ENCODE results near the gene MITF.

Gene MITF

GRCh38 chr3:69739204-69740102 lies at the start of gene MITF:
MITF (plus strand) TSS chr3:69739464; CDS start chr3:69739598, 134 bp downstream.
- DNase-seq, result peak; percentile 81

- no peak for DNase-seq
These were observed 47.4 kb upstream of the MITF start for GRCh38 chr3:69691860-69692259.

DNA sequence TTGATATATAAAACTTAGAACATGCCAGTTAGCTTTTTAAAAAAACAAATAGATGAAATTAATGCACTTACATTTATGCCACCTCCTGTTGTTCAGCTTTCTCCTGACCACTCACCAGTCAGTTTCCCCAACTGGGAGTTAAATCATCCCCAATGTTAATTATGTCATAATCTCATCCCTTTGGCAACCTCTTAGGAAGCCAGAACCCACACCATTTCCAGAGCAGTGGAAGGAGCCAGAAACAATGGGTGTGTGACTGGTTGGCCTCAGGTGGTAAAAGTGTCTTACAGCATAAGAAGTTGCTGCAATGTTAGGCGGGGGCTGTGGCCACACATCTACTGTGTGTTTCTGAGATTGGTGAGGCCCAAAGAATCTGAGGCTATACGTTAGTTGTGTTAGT lies 46.5 kb upstream of the MITF start:
- DNase-seq, result no peak

GRCh38 chr3:69695443-69695842 lies 43.8 kb upstream of the MITF start:
- no peak for DNase-seq

- no peak for DNase-seq
These were observed 43.3 kb upstream of the MITF start for GRCh38 chr3:69695933-69696332.

DNA sequence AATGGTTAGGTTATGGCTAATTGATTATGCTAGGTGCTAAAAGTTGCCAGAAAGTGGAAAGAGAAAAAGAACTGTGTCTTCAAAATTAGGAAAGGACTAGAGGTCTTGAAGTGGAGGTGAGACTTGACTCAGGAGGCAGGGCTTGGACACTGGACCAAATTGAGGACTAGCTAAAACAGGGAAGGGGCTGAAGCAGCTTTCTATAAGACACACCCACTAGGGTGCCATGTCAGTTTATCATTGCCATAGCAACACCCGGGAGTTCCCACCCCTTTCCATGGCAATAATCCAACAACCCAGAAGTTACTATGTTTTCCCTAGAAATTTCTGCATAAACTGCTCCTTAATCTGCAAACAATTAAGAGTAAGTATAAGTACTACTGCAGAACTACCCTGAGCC lies 42.9 kb upstream of the MITF start:
- no peak for DNase-seq

DNA sequence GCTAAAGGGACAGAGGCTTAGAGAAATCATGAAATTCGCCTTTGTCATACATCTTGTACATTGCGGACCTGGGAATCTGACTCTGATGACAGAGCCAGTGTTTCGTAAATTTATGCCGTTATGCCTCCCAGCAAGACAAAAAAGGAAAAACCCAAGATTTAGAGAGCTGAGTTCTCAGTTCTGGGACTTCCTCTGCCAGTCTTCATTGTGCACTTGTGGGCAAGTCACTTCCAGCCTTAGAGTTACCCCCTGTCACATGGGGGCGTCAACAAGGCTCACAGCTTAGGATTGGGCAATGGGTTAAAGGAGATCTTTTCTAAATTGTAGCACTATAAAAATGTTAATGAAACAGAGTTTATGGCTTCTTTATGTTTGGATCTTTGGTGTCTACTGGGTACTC lies 41.9 kb upstream of the MITF start:
- no peak for DNase-seq

GRCh38 chr3:69698728-69699127 lies 40.5 kb upstream of the MITF start:
- no peak for DNase-seq

DNA sequence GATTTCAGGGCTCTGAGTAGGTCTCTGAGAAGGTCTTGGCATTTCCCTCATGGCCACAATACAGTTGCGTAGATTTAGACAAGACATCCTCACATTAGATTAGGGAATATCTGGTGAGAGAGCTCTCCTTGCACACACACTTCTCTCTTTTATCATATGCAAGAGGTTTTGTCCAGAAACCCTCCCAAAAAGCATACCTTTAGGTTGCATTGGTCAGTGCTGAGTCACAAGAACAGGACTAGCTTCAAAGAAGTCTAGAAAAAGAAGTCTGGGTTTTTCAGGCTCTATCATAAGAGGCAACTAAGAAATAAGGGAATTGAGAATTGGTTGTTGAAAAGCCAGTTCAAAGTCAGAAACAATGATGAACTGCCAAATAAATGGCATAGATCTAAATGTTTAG lies 40.1 kb upstream of the MITF start:
- no peak for DNase-seq

DNA sequence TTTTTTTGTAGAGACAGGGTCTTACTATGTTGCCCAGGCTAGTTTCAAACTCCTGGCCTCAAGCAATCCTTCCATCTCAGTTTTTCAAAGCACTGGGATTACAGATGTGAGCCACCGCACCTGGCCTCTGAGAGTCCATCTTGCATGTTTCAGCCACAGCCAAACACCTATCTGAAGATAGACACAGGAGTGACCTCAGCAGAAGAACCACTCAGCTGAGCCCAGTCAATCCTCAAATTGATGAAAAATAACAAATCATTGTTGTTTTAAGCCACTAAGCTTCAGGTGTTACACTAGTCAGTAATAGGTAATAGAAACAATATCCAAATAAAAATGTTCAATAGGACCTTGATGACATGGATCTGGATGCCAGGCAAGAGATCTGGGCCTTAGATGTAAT lies 38.3 kb upstream of the MITF start:
- no peak for DNase-seq

DNA sequence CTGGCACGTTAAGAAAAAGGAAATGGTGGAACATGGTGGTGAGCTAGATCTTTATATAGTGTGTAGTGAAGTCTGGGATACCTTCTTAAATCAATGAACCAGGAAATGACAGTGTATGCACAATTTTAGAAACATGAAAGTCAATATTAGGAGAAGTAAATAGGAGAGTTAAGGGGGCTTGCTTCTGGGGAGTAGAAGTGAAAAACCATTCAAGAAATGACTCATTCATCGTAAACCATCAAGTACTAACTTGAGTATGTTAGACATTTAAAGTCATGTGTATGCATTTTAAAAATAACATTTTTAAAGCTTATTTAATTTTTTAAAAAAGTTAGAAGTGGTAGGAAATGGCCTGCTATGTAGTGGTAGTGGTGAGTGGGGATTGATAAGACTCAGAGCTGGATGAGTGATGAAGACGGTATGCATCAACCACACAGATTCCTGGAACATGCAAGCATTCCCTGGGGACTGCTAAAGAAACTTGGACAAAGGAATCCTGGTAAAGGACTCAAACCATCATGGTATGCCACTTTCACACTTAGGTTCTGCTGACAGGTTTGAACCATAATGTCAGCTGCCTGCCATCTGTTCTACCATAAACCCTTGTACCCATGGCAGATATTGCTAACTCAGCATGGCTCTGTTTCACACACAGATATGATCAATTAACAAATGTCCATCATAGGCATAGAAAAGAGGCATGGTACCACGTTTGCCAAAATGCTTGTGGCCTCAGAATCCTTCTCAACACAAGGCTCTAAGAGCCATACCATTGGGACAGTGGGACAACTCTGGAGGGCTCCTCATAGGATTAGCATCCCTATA lies 28.9 kb upstream of the MITF start:
- no peak for DNase-seq

GRCh38 chr3:69712269-69712668 lies 27.0 kb upstream of the MITF start:
- no peak for DNase-seq

GRCh38 chr3:69712933-69713332 lies 26.3 kb upstream of the MITF start:
- no peak for DNase-seq

DNA sequence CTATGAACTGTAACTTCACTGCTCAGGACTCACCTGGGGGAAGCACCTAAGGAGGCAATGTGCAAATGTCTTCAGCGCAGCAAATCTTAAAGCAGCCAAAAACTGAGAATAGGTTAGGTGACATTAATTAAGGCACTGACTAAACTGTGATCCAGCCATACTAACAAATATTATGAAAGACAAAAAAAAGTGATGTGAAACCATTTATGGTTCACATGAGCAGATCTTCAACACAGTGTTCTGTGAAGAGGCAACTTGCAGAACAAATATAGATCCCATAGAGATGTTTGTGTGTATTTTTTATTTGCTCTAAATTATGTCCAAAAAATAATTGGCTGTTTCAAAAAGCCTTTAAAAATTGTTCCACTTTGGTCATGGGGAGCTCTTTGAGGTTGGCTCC lies 24.1 kb upstream of the MITF start:
- DNase-seq, result no peak

- DNase-seq, result no peak
These were observed 23.1 kb upstream of the MITF start for GRCh38 chr3:69716119-69716518.

GRCh38 chr3:69718866-69719586 lies 20.2 kb upstream of the MITF start:
- no peak for DNase-seq

DNA sequence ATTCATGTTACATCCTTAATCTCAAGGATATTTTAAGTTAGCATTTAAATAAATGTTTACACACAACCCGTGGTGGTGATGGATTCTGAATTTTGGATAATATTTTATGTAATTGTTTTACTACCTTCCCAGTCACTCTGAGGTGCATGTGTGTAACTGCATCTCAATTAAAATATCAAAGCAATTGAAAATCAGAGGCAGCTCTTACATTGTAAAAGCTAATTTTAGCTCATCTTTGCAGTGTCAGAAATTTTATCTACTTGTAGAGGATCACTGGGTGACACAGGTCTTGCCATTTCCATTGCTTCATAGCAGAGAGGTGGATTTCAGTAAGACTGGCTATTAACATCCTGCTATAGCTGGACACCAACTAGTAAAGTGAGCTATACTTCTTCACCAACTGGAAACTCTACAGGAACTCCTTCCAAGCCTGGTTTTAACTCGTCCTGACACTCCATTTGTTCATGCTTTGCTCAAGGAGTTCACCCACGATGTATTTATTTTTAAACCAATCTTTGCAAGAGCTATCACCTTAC lies 19.6 kb upstream of the MITF start:
- DNase-seq, result no peak

DNA sequence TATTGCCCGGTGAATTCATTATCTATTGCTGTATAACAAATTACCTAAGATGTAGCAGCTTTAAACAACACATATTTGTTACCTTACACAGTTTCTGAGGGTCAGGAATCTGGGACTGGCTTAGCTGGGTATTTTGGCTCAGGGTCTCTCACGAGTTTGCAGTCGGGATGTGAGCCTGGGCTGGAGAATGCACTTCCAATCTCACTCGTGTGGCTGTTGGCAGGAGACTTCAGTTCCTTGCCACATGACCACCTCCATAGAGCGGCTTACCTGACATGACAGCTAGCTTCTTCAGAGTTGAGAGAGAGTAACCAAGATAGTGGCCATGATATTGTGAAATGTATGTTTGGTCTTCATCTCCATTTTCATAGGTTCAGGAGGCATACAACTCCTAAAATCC lies 18.4 kb upstream of the MITF start:
- DNase-seq, result no peak

- no peak for DNase-seq
These were observed 15.9 kb upstream of the MITF start for GRCh38 chr3:69723389-69723788.

- no peak for DNase-seq
These were observed 14.4 kb upstream of the MITF start for GRCh38 chr3:69724722-69725435.

- peak; percentile 8 for DNase-seq
These were observed 13.2 kb upstream of the MITF start for GRCh38 chr3:69725994-69726571.

All from activated CD4-positive, alpha-beta T cell treated with anti-CD3 and anti-CD28 coated beads, Interleukin-2, Interleukin-6, amounts not matched to agents 100 ng/mL and 50 ng/mL, durations not matched to agents 16 hours and 8 hours (primary cell).